Endothelial cell of umbilical vein (primary cell): Measurements from ENCODE around the gene CD8B2. TPM values are rescaled to one million over a fixed set of nuclear protein-coding genes. Genes with fewer than 3 reads are reported as not detected.

Experiments used
- BruUV-seq: library from RNA; stranded (reverse); fragments of 400-500 nt; replicated peaks from 2 replicates; lab custom pipeline; 2021; lab: Mats Ljungman, UMichigan
- CTCF ChIA-PET: fragments of 300-600, 350-600 bp; sonication (Branson Sonifier 250); formaldehyde crosslinking; loops from one replicate; lab custom pipeline; 2021; ENCODE audit warnings: antibody characterized with exemption, inconsistent platforms; lab: Charles Lee
- POLR2A ChIA-PET: fragments of 300-600, 350-600 bp; sonication (Branson Sonifier 250); formaldehyde crosslinking; loops from one replicate; lab custom pipeline; 2021; ENCODE audit warnings: antibody characterized with exemption, inconsistent platforms; lab: Charles Lee
- DNase-seq: peaks from one replicate; pipeline ENCODE4 v3.0.0-alpha.2; 2011; ENCODE audit warnings: low read depth, low spot score
- FAIRE-seq: peaks from 2 replicates; lab custom pipeline; 2011; peaks lifted over from hg19 to GRCh38; lab: Jason Lieb, UNC
- H2AFZ ChIP-seq: 2 replicates; pipeline ENCODE4 v1.6.0; 2012; ENCODE audit warnings: low read depth, low read length, control low read depth, inconsistent platforms
- H3K27ac ChIP-seq: 2 replicates; pipeline ENCODE4 v1.5.1; 2011; ENCODE audit warnings: low read depth, mild to moderate bottlenecking, control low read depth, low read length, moderate library complexity; ENCODE audit not compliant: insufficient read depth
- H3K27me3 ChIP-seq, 2 experiments: 2 replicates each; pipeline versions ENCODE4 v1.6.0 to v1.6.1; 2011; ENCODE audit warnings: low read length in 2 of 2, mixed read lengths in 1 of 2; ENCODE audit not compliant: control insufficient read depth in 2 of 2, insufficient read depth in 2 of 2
- H3K36me3 ChIP-seq, 2 experiments: 2 replicates in 1 of 2; 3 replicates in 1 of 2; pipeline ENCODE4 v1.5.1; 2011; ENCODE audit warnings: low read length in 2 of 2, mild to moderate bottlenecking in 1 of 2, moderate library complexity in 1 of 2; ENCODE audit not compliant: control insufficient read depth in 2 of 2, insufficient read depth in 2 of 2; ENCODE audit errors: extremely low read depth in 1 of 2
- H3K4me1 ChIP-seq: 3 replicates; pipeline ENCODE4 v1.5.1; 2011; ENCODE audit warnings: mild to moderate bottlenecking, low read length; ENCODE audit not compliant: control insufficient read depth, insufficient read depth; ENCODE audit errors: extremely low read depth
- H3K4me2 ChIP-seq: 2 replicates; pipeline ENCODE4 v1.6.1; 2011; ENCODE audit warnings: low read length, control low read depth, mixed read lengths; ENCODE audit not compliant: insufficient read depth
- H3K4me3 ChIP-seq, 3 experiments: fragments of 200-600 bp in 1 of 3; sonication (generic), shearing (Covaris generic) in 1 of 3; replicated peaks in 1 of 3; 2 replicates each; pipeline ENCODE4 v1.5.1; 2011 to 2016; ENCODE audit warnings: control low read depth in 3 of 3, low read length in 3 of 3, mild to moderate bottlenecking in 2 of 3, inconsistent platforms in 1 of 3, low read depth in 1 of 3, moderate library complexity in 1 of 3; ENCODE audit not compliant: insufficient read depth in 1 of 3
- H3K79me2 ChIP-seq: 2 replicates; pipeline ENCODE4 v1.6.0; 2012; ENCODE audit warnings: low read length, inconsistent platforms; ENCODE audit not compliant: control insufficient read depth, insufficient read depth
- H3K9ac ChIP-seq: replicated peaks from 2 replicates; pipeline ENCODE3; 2011; ENCODE audit warnings: low read length, control low read depth; ENCODE audit not compliant: insufficient read depth; ENCODE audit errors: extremely low read depth
- H3K9me1 ChIP-seq: replicated peaks from 3 replicates; pipeline ENCODE4 v1.6.0; 2011; ENCODE audit warnings: mild to moderate bottlenecking, low read length; ENCODE audit not compliant: control insufficient read depth, insufficient read depth; ENCODE audit errors: extremely low read depth
- H3K9me3 ChIP-seq: replicated peaks from 2 replicates; pipeline ENCODE4 v1.5.1; 2012; ENCODE audit warnings: low read length, inconsistent platforms; ENCODE audit not compliant: control insufficient read depth, insufficient read depth
- H4K20me1 ChIP-seq: replicated peaks from 2 replicates; pipeline ENCODE3; 2011; ENCODE audit warnings: mild to moderate bottlenecking, low read length; ENCODE audit not compliant: control insufficient read depth, insufficient read depth; ENCODE audit errors: extremely low read depth
- CTCF ChIP-seq, 2 donors: IDR thresholded peaks; 1 replicate in 1 of 2; 2 replicates in 1 of 2; pipeline ENCODE4 v1.5.1; 2011; ENCODE audit warnings: low read length in 2 of 2, mild to moderate bottlenecking in 2 of 2, moderate library complexity in 2 of 2, control low read depth in 1 of 2, inconsistent platforms in 1 of 2, low read depth in 1 of 2; ENCODE audit not compliant: insufficient read depth in 1 of 2; ENCODE audit errors: extremely low read depth in 1 of 2
- EZH2 ChIP-seq: IDR thresholded peaks from 2 replicates; pipeline ENCODE4 v1.6.1; 2012; ENCODE audit warnings: borderline replicate concordance, low read depth, mild to moderate bottlenecking, moderate library complexity, low read length, inconsistent platforms; ENCODE audit not compliant: severe bottlenecking
- FOS ChIP-seq: IDR thresholded peaks from 2 replicates; pipeline ENCODE4 v1.6.1; 2011; ENCODE audit warnings: mild to moderate bottlenecking, low read length, moderate library complexity, borderline replicate concordance; ENCODE audit not compliant: insufficient read depth
- GATA2 ChIP-seq: IDR thresholded peaks from 2 replicates; pipeline ENCODE4 v1.7.0; 2011; ENCODE audit warnings: low read depth, mild to moderate bottlenecking, moderate library complexity, mixed read lengths, low read length; ENCODE audit not compliant: insufficient read length, insufficient read depth
- JUN ChIP-seq: IDR thresholded peaks from 2 replicates; pipeline ENCODE4 v1.6.1; 2011; ENCODE audit warnings: borderline replicate concordance, low read depth; ENCODE audit not compliant: insufficient read length, insufficient read depth
- MAX ChIP-seq: IDR thresholded peaks from 2 replicates; pipeline ENCODE4 v1.6.1; 2011; ENCODE audit not compliant: insufficient read depth, insufficient read length
- MYC ChIP-seq: IDR thresholded peaks from one replicate; pipeline ENCODE4 v1.6.1; 2011; ENCODE audit warnings: mild to moderate bottlenecking, low read depth, low read length
- POLR2A ChIP-seq: IDR thresholded peaks from 2 replicates; pipeline ENCODE4 v1.6.1; 2012; ENCODE audit warnings: low read depth, mild to moderate bottlenecking, control low read depth, low read length
- POLR2AphosphoS5 ChIP-seq: IDR thresholded peaks from 2 replicates; pipeline ENCODE4 v1.6.1; 2012; ENCODE audit warnings: low read depth, mild to moderate bottlenecking, control low read depth, low read length, moderate library complexity; ENCODE audit not compliant: insufficient read depth
- dilution Hi-C: fragments of 300-500 bp; cut with MboI; formaldehyde crosslinking; loops from one replicate; pipeline ENCODE4 v1.15.0; 2019; ENCODE audit warnings: low sequenced_read_pairs; ENCODE audit not compliant: extremely low pct_ligation_motif_present
- intact Hi-C: fragments of 100-400 bp; cut with micrococcal nuclease; formaldehyde crosslinking; loops from one replicate; pipeline ENCODE4 v1.10.0; 2022
- polyA plus RNA-seq, 4 experiments: library from polyadenylated mRNA; depleted of rRNA in 3 of 4; stranded (reverse) in 3 of 4; unstranded in 1 of 4; fragments of >200 nt; gene quantifications; 2 replicates each; pipeline versions ENCODE4 v1.2.1 to v1.2.3, GENCODE V29; 2011 to 2012; ENCODE audit warnings: missing spikeins in 1 of 4
- total RNA-seq: library from RNA; stranded (reverse); gene quantifications from 2 replicates; pipeline ENCODE4 v1.2.3, GENCODE V29; 2021

Gene CD8B2
- total and polyA plus RNA-seq, 2 donors (not counting 3 experiments of a cell fraction or from before 2014, with no cell fraction given), result not detected

- no peaks in the 10 kb centered on the region for H3K9me3 ChIP-seq
- no peak for DNase-seq
- no peak for FAIRE-seq
- no TSS peak for BruUV-seq
- H3K27me3 ChIP-seq, result no peaks in the 10 kb centered on the region
- H4K20me1 ChIP-seq, result no peaks in the 10 kb centered on the region
- H3K4me3 ChIP-seq, result no peak overlapping the region
- no peaks in the 10 kb centered on the region for H3K79me2 ChIP-seq
- dilution Hi-C loops (no loop called here), intact Hi-C loops (no loop called here)
- CTCF ChIA-PET, result no interaction called here
- POLR2A ChIA-PET, result no interaction called here
- no peaks in the 10 kb centered on the region for H3K4me1 ChIP-seq
- TF ChIP-seq POLR2AphosphoS5 (no peak), EZH2 (no peak), FOS (no peak), MYC (no peak), MAX (no peak), POLR2A (no peak), GATA2 (no peak), CTCF (IDR thresholded peaks at IDR 0.05; ENCODE audit: extremely low read depth in 1 of 2, insufficient read depth in 1 of 2, low read depth in 1 of 2, low read length in 2 of 2) (no peak), JUN (no peak)
- H3K9me1 ChIP-seq, result no peaks in the 10 kb centered on the region
- H3K36me3 ChIP-seq, result no peaks in the 10 kb centered on the region
- no peak overlapping the region for H3K27ac ChIP-seq
- H3K9ac ChIP-seq, result no peak overlapping the region
- H2AFZ ChIP-seq, result no peak overlapping the region
- H3K4me2 ChIP-seq, result no peak overlapping the region
Measured at GRCh38 chr2:106517329-106517728, 30.2 kb downstream of the CD8B2 start.
